Hepatocyte (in vitro differentiated cells): Measurements from ENCODE around the gene DHX58. TPM values are rescaled to one million over a fixed set of nuclear protein-coding genes. Genes with fewer than 3 reads are reported as not detected.

Source experiments
- DNase-seq: peaks from one replicate; pipeline ENCODE4 v3.0.0-alpha.2; 2016; ENCODE audit warnings: low spot score
- H2AFZ ChIP-seq: fragments of 200-600 bp; sonication (generic); 2 replicates; pipeline ENCODE4 v1.6.0; 2016; ENCODE audit warnings: antibody characterized with exemption, mild to moderate bottlenecking
- H3K27ac ChIP-seq: fragments of 200-600 bp; sonication (generic); 2 replicates; pipeline ENCODE4 v1.5.1; 2016; ENCODE audit warnings: mild to moderate bottlenecking
- H3K27me3 ChIP-seq: fragments of 200-600 bp; sonication (generic); 2 replicates; pipeline ENCODE4 v1.6.1; 2016
- H3K36me3 ChIP-seq: fragments of 200-600 bp; sonication (generic); replicated peaks from 2 replicates; pipeline ENCODE4 v1.5.1; 2016; ENCODE audit warnings: low read depth; ENCODE audit not compliant: insufficient read depth
- H3K4me1 ChIP-seq: fragments of 200-600 bp; sonication (generic); 2 replicates; pipeline ENCODE4 v1.5.1; 2016; ENCODE audit warnings: mild to moderate bottlenecking, moderate library complexity; ENCODE audit not compliant: insufficient read depth
- H3K4me2 ChIP-seq: fragments of 200-600 bp; sonication (generic); 2 replicates; pipeline ENCODE4 v1.6.0; 2016
- H3K4me3 ChIP-seq: fragments of 200-600 bp; sonication (generic); 2 replicates; pipeline ENCODE4 v1.5.1; 2016; ENCODE audit warnings: mild to moderate bottlenecking
- H3K79me2 ChIP-seq: fragments of 200-600 bp; sonication (generic); 2 replicates; pipeline ENCODE4 v1.6.0; 2017; ENCODE audit warnings: mild to moderate bottlenecking
- H3K9me2 ChIP-seq: fragments of 200-600 bp; sonication (generic); replicated peaks from 2 replicates; pipeline ENCODE4 v1.6.0; 2017; ENCODE audit warnings: mild to moderate bottlenecking; ENCODE audit not compliant: insufficient read depth
- H3K9me3 ChIP-seq: fragments of 200-600 bp; sonication (generic); 2 replicates; pipeline ENCODE4 v1.5.1; 2016; ENCODE audit warnings: low read depth, mild to moderate bottlenecking
- H4K20me1 ChIP-seq: fragments of 200-600 bp; sonication (generic); 2 replicates; pipeline ENCODE4 v1.6.0; 2016; ENCODE audit warnings: mild to moderate bottlenecking; ENCODE audit not compliant: insufficient read depth, poor library complexity, severe bottlenecking
- CTCF ChIP-seq: fragments of 200-600 bp; sonication (generic); IDR thresholded peaks from 2 replicates; pipeline ENCODE4 v1.5.1; 2016; ENCODE audit warnings: antibody characterized with exemption, mild to moderate bottlenecking; ENCODE audit not compliant: poor library complexity
- EZH2 ChIP-seq: fragments of 200-600 bp; sonication (generic); IDR thresholded peaks from 2 replicates; pipeline ENCODE4 v1.6.1; 2016; ENCODE audit warnings: antibody characterized with exemption, mild to moderate bottlenecking, borderline replicate concordance
- EZH2phosphoT487 ChIP-seq: fragments of 200-600 bp; sonication (generic); IDR thresholded peaks from one replicate; pipeline ENCODE4 v1.6.1; 2018; ENCODE audit warnings: antibody characterized with exemption, mild to moderate bottlenecking, low read depth, moderate library complexity; ENCODE audit not compliant: unreplicated experiment, severe bottlenecking
- WGBS: methylation state at CpG from one replicate; pipeline ENCODE4 v1.1.6; 2016; ENCODE audit warnings: low lambda C conversion rate; ENCODE audit errors: missing lambda C conversion rate; 5-methylcytosine and 5-hydroxymethylcytosine counted together
- polyA plus RNA-seq: library from polyadenylated mRNA; unstranded; fragments of >200 nt; fragmentation: Nextera tagmentation; extraction: Ambion mirVana; gene quantifications from 2 replicates; pipeline ENCODE4 v1.2.1, GENCODE V29; 2016
- total RNA-seq: library from RNA; depleted of rRNA; stranded (reverse); fragments of >200 nt; gene quantifications from 2 replicates; pipeline ENCODE4 v1.2.3, GENCODE V29; 2014

DHX58 gene
- total and polyA plus RNA-seq, 2 experiments from 2014 or later = 1.4 to 1.6 TPM

- Histone ChIP-seq H3K4me2 (no peak overlapping the region), H3K4me3 (no peak overlapping the region), H3K27me3 (no peaks in the 10 kb centered on the region), H2AFZ (no peak overlapping the region), H4K20me1 (no peaks in the 10 kb centered on the region), H3K4me1 (peaks cover 7% of the 10 kb centered on the region), H3K79me2 (no peaks in the 10 kb centered on the region), H3K9me3 (no peaks in the 10 kb centered on the region), H3K9me2 (no peaks in the 10 kb centered on the region), H3K36me3 (no peaks in the 10 kb centered on the region), H3K27ac (no peak overlapping the region)
- TF ChIP-seq EZH2 = no peak
- no peak for TF ChIP-seq EZH2phosphoT487
- TF ChIP-seq CTCF = no peak
- WGBS = 90% methylated on average over 18 of the region's 18 CpGs
- DNase-seq = no peak
Observed at GRCh38 chr17:42119301-42119700, 6.8 kb upstream of the DHX58 start.

- no peaks in the 10 kb centered on the region for H3K9me3 ChIP-seq
- no peaks in the 10 kb centered on the region for H3K9me2 ChIP-seq
- peaks cover 7% of the 10 kb centered on the region for H3K4me1 ChIP-seq
- no peak for TF ChIP-seq EZH2phosphoT487
- TF ChIP-seq CTCF = peak; percentile 26
- 95% methylated on average over 2 of the region's 2 CpGs for WGBS
- H3K4me2 ChIP-seq = no peak overlapping the region
- no peak for DNase-seq
- H4K20me1 ChIP-seq = no peaks in the 10 kb centered on the region
- H3K27me3 ChIP-seq = no peaks in the 10 kb centered on the region
- H3K36me3 ChIP-seq = no peaks in the 10 kb centered on the region
- H3K79me2 ChIP-seq = no peaks in the 10 kb centered on the region
- H3K4me3 ChIP-seq = no peak overlapping the region
- no peak overlapping the region for H3K27ac ChIP-seq
- H2AFZ ChIP-seq = no peak overlapping the region
Observed at GRCh38 chr17:42118545-42118944, 6.0 kb upstream of the DHX58 start.

- H3K27me3 ChIP-seq = no peaks in the 10 kb centered on the region
- H3K79me2 ChIP-seq = no peaks in the 10 kb centered on the region
- H3K9me3 ChIP-seq = no peaks in the 10 kb centered on the region
- no peaks in the 10 kb centered on the region for H4K20me1 ChIP-seq
- no peak overlapping the region for H3K27ac ChIP-seq
- no peaks in the 10 kb centered on the region for H3K36me3 ChIP-seq
- H3K4me1 ChIP-seq = peaks cover 7% of the 10 kb centered on the region
- 97% methylated on average over 3 of the region's 4 CpGs for WGBS
- no peak overlapping the region for H3K4me3 ChIP-seq
- H3K4me2 ChIP-seq = no peak overlapping the region
- no peak for TF ChIP-seq CTCF
- no peaks in the 10 kb centered on the region for H3K9me2 ChIP-seq
- no peak overlapping the region for H2AFZ ChIP-seq
- no peak for DNase-seq
Observed at GRCh38 chr17:42118126-42118510, 5.6 kb upstream of the DHX58 start.
